Neural cell (in vitro differentiated cells): ENCODE measurements around the gene LGALS12.
"Not testable (repeated sequence)": the region's sequence is repeated elsewhere in the genome, so short reads cannot be mapped to it uniquely, and the experiment has no call there.

Experiments
- CTCF ChIP-seq: fragments of 450-650 bp; IDR thresholded peaks from 2 replicates; pipeline ENCODE4 v1.5.1; 2014; ENCODE audit warnings: antibody characterized with exemption, mild to moderate bottlenecking, moderate library complexity; ENCODE audit not compliant: poor library complexity, severe bottlenecking
- EP300 ChIP-seq: fragments of 450-650 bp; conservative IDR thresholded peaks from 2 replicates; pipeline ENCODE4 v1.6.1; 2014; ENCODE audit warnings: antibody characterized with exemption, mild to moderate bottlenecking, moderate library complexity; ENCODE audit not compliant: poor library complexity, severe bottlenecking

- TF ChIP-seq CTCF, EP300: not testable (repeated sequence)
Measured at GRCh38 chr11:63528729-63529278, 22.9 kb downstream of the LGALS12 start.
